HepG2 (cell line): ENCODE results near the gene ADIPOR1. TPM values are rescaled to one million over a fixed set of nuclear protein-coding genes. Genes with fewer than 3 reads are reported as not detected.

ENCODE experiments used
- ATF3 ChIP-seq: sonication (generic); formaldehyde crosslinking; IDR thresholded peaks from 2 replicates; pipeline ENCODE4 v1.4.0; 2020; ENCODE audit warnings: missing genetic modification reagents
- FOXK2 ChIP-seq: fragments of 450-650 bp; IDR thresholded peaks from 2 replicates; pipeline ENCODE4 v1.6.1; 2016
- GABPB1 ChIP-seq: IDR thresholded peaks from 2 replicates; pipeline ENCODE4 v1.6.1; 2016; ENCODE audit warnings: mild to moderate bottlenecking, missing genetic modification reagents, moderate library complexity, missing compliant biosample characterization
- HDAC2 ChIP-seq: sonication (generic); formaldehyde crosslinking; IDR thresholded peaks from 2 replicates; pipeline ENCODE4 v1.4.0; 2020; ENCODE audit warnings: missing genetic modification reagents
- KLF12 ChIP-seq: sonication (generic); formaldehyde crosslinking; IDR thresholded peaks from 2 replicates; pipeline ENCODE4 v1.4.0; 2020; ENCODE audit warnings: missing genetic modification reagents, borderline replicate concordance
- MAZ ChIP-seq, 2 experiments: sonication (generic) in 1 of 2; formaldehyde crosslinking in 1 of 2; IDR thresholded peaks; 2 replicates each; pipeline versions ENCODE4 v1.5.0 to v1.6.1; 2012 to 2020; ENCODE audit warnings: low read depth in 2 of 2, mild to moderate bottlenecking in 2 of 2, borderline replicate concordance in 1 of 2, improper control_type of control experiment in 1 of 2, low read length in 1 of 2, missing genetic modification reagents in 1 of 2, moderate library complexity in 1 of 2
- MED8 ChIP-seq: sonication (generic); formaldehyde crosslinking; IDR thresholded peaks from 2 replicates; pipeline ENCODE4 v1.8.1; 2023; ENCODE audit warnings: mild to moderate bottlenecking, missing genetic modification reagents; ENCODE audit not compliant: insufficient replicate concordance
- RBAK ChIP-seq: sonication (generic); formaldehyde crosslinking; IDR thresholded peaks from 2 replicates; pipeline ENCODE4 v1.5.1; 2020; ENCODE audit warnings: mild to moderate bottlenecking, missing genetic modification reagents
- SALL2 ChIP-seq: sonication (generic); formaldehyde crosslinking; IDR thresholded peaks from 2 replicates; pipeline ENCODE4 v1.8.1; 2023; ENCODE audit warnings: mild to moderate bottlenecking, missing genetic modification reagents, inconsistent platforms
- SP1 ChIP-seq, 2 experiments: fragments of 450-650 bp in 1 of 2; sonication (generic) in 1 of 2; formaldehyde crosslinking in 1 of 2; IDR thresholded peaks; 2 replicates each; pipeline versions ENCODE4 v1.4.0 to v1.6.1; 2016 to 2020; ENCODE audit warnings: missing genetic modification reagents in 1 of 2
- ZBTB38 ChIP-seq: sonication (generic); formaldehyde crosslinking; IDR thresholded peaks from 2 replicates; pipeline ENCODE4 v1.5.1; 2020; ENCODE audit warnings: mild to moderate bottlenecking, missing genetic modification reagents
- ZNF121 ChIP-seq: sonication (generic); formaldehyde crosslinking; IDR thresholded peaks from 2 replicates; pipeline ENCODE4 v1.5.0; 2020; ENCODE audit warnings: mild to moderate bottlenecking, missing genetic modification reagents
- ZNF251 ChIP-seq: sonication (generic); formaldehyde crosslinking; IDR thresholded peaks from 2 replicates; pipeline ENCODE4 v1.9.0; 2021; ENCODE audit warnings: mild to moderate bottlenecking, missing genetic modification reagents
- ZNF329 ChIP-seq: sonication (generic); formaldehyde crosslinking; IDR thresholded peaks from 2 replicates; pipeline ENCODE4 v1.9.0; 2021; ENCODE audit warnings: low read depth, mild to moderate bottlenecking, missing genetic modification reagents
- ZNF362 ChIP-seq: sonication (generic); formaldehyde crosslinking; IDR thresholded peaks from 2 replicates; pipeline ENCODE4 v1.4.0; 2020; ENCODE audit warnings: missing genetic modification reagents, mild to moderate bottlenecking, borderline replicate concordance
- ZNF562 ChIP-seq: sonication (generic); formaldehyde crosslinking; IDR thresholded peaks from 2 replicates; pipeline ENCODE4 v1.8.0; 2022; ENCODE audit warnings: missing genetic modification reagents, borderline replicate concordance
- ZNF597 ChIP-seq: sonication (generic); formaldehyde crosslinking; IDR thresholded peaks from 2 replicates; pipeline ENCODE4 v1.5.0; 2020; ENCODE audit warnings: missing genetic modification reagents
- ZNF776 ChIP-seq: sonication (generic); formaldehyde crosslinking; IDR thresholded peaks from 2 replicates; pipeline ENCODE4 v1.4.0; 2020; ENCODE audit warnings: mild to moderate bottlenecking, missing genetic modification reagents
- ZNF800 ChIP-seq: sonication (generic); formaldehyde crosslinking; IDR thresholded peaks from 2 replicates; pipeline ENCODE4 v1.4.0; 2020; ENCODE audit warnings: missing genetic modification reagents
- polyA plus RNA-seq, 8 experiments: library from polyadenylated mRNA; depleted of rRNA in 3 of 8; stranded (reverse) in 7 of 8; unstranded in 1 of 8; fragments of >200 nt; fragmentation: Illumina TruSeq in 4 of 8; extraction: Trizol in 4 of 8; gene quantifications; 2 replicates each; pipeline versions ENCODE4 v1.2.1 to v1.2.3, GENCODE V29; 2011 to 2016; ENCODE audit warnings: low read depth in 4 of 8, missing spikeins in 1 of 8, mixed read lengths in 1 of 8; ENCODE audit not compliant: insufficient read depth in 1 of 8
- total RNA-seq, 5 experiments: library from RNA; depleted of rRNA; stranded (reverse); fragments of >200 nt; fragmentation: Illumina TruSeq; extraction: Trizol; gene quantifications; 2 replicates each; pipeline ENCODE4 v1.2.3, GENCODE V29; 2016; ENCODE audit warnings: low read depth in 1 of 5
- TF ChIP-seq, protein P1 (sequence below): sonication (generic); formaldehyde crosslinking; IDR thresholded peaks from 2 replicates; pipeline ENCODE4 v1.5.1; 2020; ENCODE audit warnings: missing genetic modification reagents, mild to moderate bottlenecking, borderline replicate concordance
- TF ChIP-seq, protein P2 (sequence below): sonication (generic); formaldehyde crosslinking; IDR thresholded peaks from 2 replicates; pipeline ENCODE4 v1.4.0; 2020; ENCODE audit warnings: mild to moderate bottlenecking, missing genetic modification reagents

ADIPOR1 gene
- total and polyA plus RNA-seq, 2 of the 13 experiments (the other 11 are each of a cell fraction or from before 2014, with no cell fraction given), result 60.0 to 141 TPM

- no peak for TF ChIP-seq RBAK (CRISPR knock-in tag)
- TF ChIP-seq ZNF597, result no peak
- peak; percentile 87; the same call in 1 of the 2 replicates for TF ChIP-seq ZNF362
- TF ChIP-seq SP1 (IDR thresholded peaks at IDR 0.05), result no peak
- TF ChIP-seq SP1 (CRISPR knock-in tag; IDR thresholded peaks at IDR 0.05), result peak; percentile 92
- no peak for TF ChIP-seq ZNF251 (CRISPR knock-in tag)
- TF ChIP-seq MAZ (IDR thresholded peaks at IDR 0.05; ENCODE audit: borderline replicate concordance, low read depth, low read length), result peak; percentile 27; the same call in 1 of the 2 replicates
- TF ChIP-seq MAZ (CRISPR knock-in tag; IDR thresholded peaks at IDR 0.05; ENCODE audit: low read depth), result peak; percentile 95
- peak; percentile 68; the same call in 1 of the 2 replicates for TF ChIP-seq ZNF329 (CRISPR knock-in tag)
- peak; percentile 90 for TF ChIP-seq GABPB1 (CRISPR knock-in tag)
- TF ChIP-seq ZNF800 (CRISPR knock-in tag), result peak; percentile 68; the same call in 1 of the 2 replicates
- TF ChIP-seq ZBTB38 (CRISPR knock-in tag), result peak; percentile 84
- 0 out of 2 replicates have a peak, but pooled peaks have one; percentile 9 for TF ChIP-seq ZNF121 (CRISPR knock-in tag)
- peak; percentile 79 for TF ChIP-seq MED8
- TF ChIP-seq KLF12, result peak; percentile 62; the same call in 1 of the 2 replicates
- TF ChIP-seq, protein P1, sequence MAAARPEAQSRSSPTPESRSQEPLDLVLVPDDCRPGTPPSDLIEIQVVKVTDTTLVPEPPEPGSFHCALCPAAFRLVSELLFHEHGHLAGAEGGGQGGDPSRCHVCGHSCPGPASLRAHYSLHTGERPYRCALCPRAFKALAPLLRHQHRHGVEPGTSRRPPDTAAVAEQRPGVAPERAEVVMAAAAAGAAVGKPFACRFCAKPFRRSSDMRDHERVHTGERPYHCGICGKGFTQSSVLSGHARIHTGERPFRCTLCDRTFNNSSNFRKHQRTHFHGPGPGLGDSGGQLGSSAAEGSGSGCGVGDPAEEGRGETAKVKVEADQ (CRISPR knock-in tag), result no peak; the same call in 1 of the 2 replicates
- TF ChIP-seq SALL2 (CRISPR knock-in tag), result peak; percentile 77
- TF ChIP-seq, protein P2, sequence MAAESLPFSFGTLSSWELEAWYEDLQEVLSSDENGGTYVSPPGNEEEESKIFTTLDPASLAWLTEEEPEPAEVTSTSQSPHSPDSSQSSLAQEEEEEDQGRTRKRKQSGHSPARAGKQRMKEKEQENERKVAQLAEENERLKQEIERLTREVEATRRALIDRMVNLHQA (CRISPR knock-in tag), result no peak
- no peak for TF ChIP-seq ZNF562 (CRISPR knock-in tag)
- peak; percentile 66; the same call in 1 of the 2 replicates for TF ChIP-seq ZNF776 (CRISPR knock-in tag)
- peak; percentile 93 for TF ChIP-seq ATF3 (CRISPR knock-in tag)
- peak; percentile 57; the same call in 1 of the 2 replicates for TF ChIP-seq FOXK2
- peak; percentile 76 for TF ChIP-seq HDAC2 (CRISPR knock-in tag)
These were observed 31.3 kb downstream of the ADIPOR1 start, which contains the start of gene KLHL12 (continued) for GRCh38 chr1:202926581-202927491.
